ENCODE data around the gene TAGLN3.

TAGLN3 gene

DNA sequence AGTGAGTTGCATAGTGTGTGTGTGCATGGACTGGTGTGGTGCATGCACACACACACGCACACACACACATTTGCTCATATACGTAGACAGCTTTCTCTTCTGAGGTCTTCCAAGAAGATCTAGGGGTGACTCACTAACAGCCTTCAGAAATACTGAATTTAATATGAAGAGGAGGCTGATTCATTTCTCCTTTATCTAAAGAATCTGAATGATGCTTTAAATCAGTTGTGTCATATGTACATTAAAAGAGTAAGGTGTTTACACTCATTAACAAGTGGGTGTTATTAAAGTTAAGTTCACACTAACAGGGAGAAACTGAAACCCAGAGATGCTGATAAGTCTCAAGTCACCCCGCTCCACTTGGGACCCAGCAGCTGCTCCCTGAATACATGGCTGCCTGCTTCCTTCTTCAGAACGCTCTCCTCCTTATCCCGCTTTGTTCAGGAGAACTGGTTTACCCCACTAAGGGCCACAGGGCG, 57.8 kb downstream of the TAGLN3 start:
- FAIRE-seq, result no peak

DNA sequence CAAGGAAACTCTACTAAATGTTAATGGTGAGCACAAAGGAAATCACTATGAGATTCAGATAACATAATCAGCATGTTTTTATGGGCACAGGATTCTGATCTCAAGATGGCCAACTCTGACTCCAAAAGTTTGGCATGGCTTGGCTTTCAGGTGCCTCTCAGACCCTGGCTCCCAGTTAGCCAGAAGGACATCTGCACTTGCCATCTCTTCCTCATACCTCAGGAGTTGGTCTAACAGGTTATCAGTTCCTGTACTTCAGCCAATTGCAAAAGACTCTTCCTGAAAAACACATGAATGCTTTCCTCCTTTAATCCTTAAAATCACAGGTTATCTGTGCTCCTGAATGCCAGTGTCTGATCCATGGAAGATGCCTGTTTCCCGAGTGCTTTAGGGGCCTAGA, 60.8 kb downstream of the TAGLN3 start:
- no peak for FAIRE-seq

DNA sequence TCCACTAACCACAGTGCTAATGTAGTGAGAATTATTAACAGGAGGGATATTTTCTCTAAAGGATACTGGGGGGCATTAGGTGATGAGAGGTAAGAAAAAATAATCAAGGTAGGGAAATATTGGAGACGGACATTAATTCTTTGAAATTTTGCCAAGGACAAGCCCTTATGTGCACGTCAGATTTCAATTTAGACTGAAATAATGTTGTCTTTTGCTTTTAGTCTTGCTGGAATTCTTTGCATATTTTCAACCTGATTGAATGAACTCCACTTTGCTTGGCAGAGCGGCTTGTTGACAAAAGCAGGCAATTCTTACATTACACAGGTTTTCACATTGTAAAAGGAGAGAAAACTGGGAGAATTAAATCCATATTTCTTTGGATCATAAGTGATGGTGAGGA, 62.4 kb downstream of the TAGLN3 start:
- FAIRE-seq, result no peak
